Activated T-helper 2 cell treated with anti-CD3 and anti-CD28 coated beads, Interferon-gamma antibody, Interleukin-2, Interleukin-4, amounts not matched to agents 10 μg/mL and 5 μg/mL and 100 μg/mL, durations not matched to agents 14 hours and 24 hours and 36 hours (primary cell): ENCODE results near the gene UBN1. TPM values are rescaled to one million over a fixed set of nuclear protein-coding genes. Genes with fewer than 3 reads are reported as not detected.
"Not testable (repeated sequence)": the region's sequence is repeated elsewhere in the genome, so short reads cannot be mapped to it uniquely, and the experiment has no call there.

Source experiments
- DNase-seq: peaks from one replicate; pipeline ENCODE4 v3.0.0; 2021; ENCODE audit warnings: low spot score
- H3K27ac Mint-ChIP-seq: one replicate; pipeline ENCODE4 v1.8.0; 2021; ENCODE audit warnings: mixed read lengths
- H3K27me3 Mint-ChIP-seq: one replicate; pipeline ENCODE4 v1.8.0; 2021; ENCODE audit warnings: low read depth, mixed read lengths
- H3K36me3 Mint-ChIP-seq: one replicate; pipeline ENCODE4 v1.8.0; 2021; ENCODE audit warnings: low read depth, mixed read lengths
- H3K4me1 Mint-ChIP-seq: one replicate; pipeline ENCODE4 v1.8.0; 2021; ENCODE audit warnings: low read depth, mixed read lengths
- H3K4me3 Mint-ChIP-seq: one replicate; pipeline ENCODE4 v1.8.0; 2021; ENCODE audit warnings: low read depth, mild to moderate bottlenecking, moderate library complexity, mixed read lengths
- H3K9me3 Mint-ChIP-seq: one replicate; pipeline ENCODE4 v1.8.0; 2021; ENCODE audit warnings: mixed read lengths
- intact Hi-C: fragments of 100-400 bp; cut with micrococcal nuclease; formaldehyde crosslinking; loops from one replicate; pipeline ENCODE4 v1.15.1; 2023
- total RNA-seq: library from RNA; stranded (reverse); gene quantifications from 2 replicates; pipeline ENCODE4 v1.2.3, GENCODE V29; 2022

The UBN1 gene
- total RNA-seq, 1 donor from 2014 or later = 33.8 TPM

- intact Hi-C loops, H3K4me3 Mint-ChIP-seq, H3K4me1 Mint-ChIP-seq, H3K36me3 Mint-ChIP-seq, H3K27me3 Mint-ChIP-seq, H3K27ac Mint-ChIP-seq, DNase-seq: not testable (repeated sequence)
- peaks cover 18% of the 10 kb centered on the region for H3K9me3 Mint-ChIP-seq
Observed at GRCh38 chr16:4929619-4930018, 82.3 kb downstream of the UBN1 start.

- Mint-ChIP-seq H3K4me3 (no peak overlapping the region), H3K27ac (no peak overlapping the region), H3K27me3 (peaks cover 10% of the 10 kb centered on the region), H3K9me3 (peaks cover 10% of the 10 kb centered on the region), H3K4me1 (no peaks in the 10 kb centered on the region), H3K36me3 (no peaks in the 10 kb centered on the region)
- intact Hi-C loops = no loop called here
- DNase-seq = no peak
Observed at GRCh38 chr16:4931381-4931780, 84.1 kb downstream of the UBN1 start.

Other genes with a start within 250 kb of the UBN1 start
- gene UBALD1, start 232.6 kb upstream of the UBN1 start, total RNA-seq = 21.1 and 25.0 TPM in 2 replicates
- 124 TPM in 2 replicates for gene MGRN1, start 222.7 kb upstream of the UBN1 start, total RNA-seq
- gene NUDT16L1, start 153.9 kb upstream of the UBN1 start, total RNA-seq = 34.1 and 35.5 TPM in 2 replicates
- 18.6 and 20.6 TPM in 2 replicates for gene ANKS3, start 113.2 kb upstream of the UBN1 start, total RNA-seq
- 0.11 TPM in 1 of 2 replicates, not detected in the other for gene DNAAF8, start 112.9 kb upstream of the UBN1 start, total RNA-seq
- gene ZNF500, start 80.3 kb upstream of the UBN1 start, total RNA-seq = 16.6 and 18.1 TPM in 2 replicates
- gene SEPTIN12, start 59.1 kb upstream of the UBN1 start, total RNA-seq = not detected in 2 replicates
- not detected in 2 replicates for gene SMIM22, start 52.1 kb upstream of the UBN1 start, total RNA-seq
- 5.1 and 5.5 TPM in 2 replicates for gene ROGDI, start 44.8 kb upstream of the UBN1 start, total RNA-seq
- 104 and 112 TPM in 2 replicates for gene GLYR1, start 193 bp upstream of the UBN1 start, total RNA-seq
- gene PPL, start 89.7 kb downstream of the UBN1 start, total RNA-seq = not detected in 2 replicates
- not detected in 2 replicates for gene SEC14L5, start 110.8 kb downstream of the UBN1 start, total RNA-seq
- 9.8 and 11.1 TPM in 2 replicates for gene NAGPA, start 186.5 kb downstream of the UBN1 start, total RNA-seq
- gene C16orf89, start 218.5 kb downstream of the UBN1 start, total RNA-seq = not detected in 2 replicates
- 29.4 and 35.0 TPM in 2 replicates for gene ALG1, start 224.4 kb downstream of the UBN1 start, total RNA-seq